Lung (tissue), 12 donors: ENCODE data around the gene PCBD2. TPM values are rescaled to one million over a fixed set of nuclear protein-coding genes. Genes with fewer than 3 reads are reported as not detected.

Experiments
- ATAC-seq: fragments of 200-7000 bp; cut with Tn5 transposase; one replicate; pipeline ENCODE4 v1.9.1; 2020; ENCODE audit warnings: moderate number of reproducible peaks; ENCODE audit not compliant: insufficient read depth, low FRiP score
- DNase-seq, 3 donors: peaks; one replicate each; pipeline ENCODE4 v3.0.0-alpha.2; 2013 to 2017
- H3K27ac ChIP-seq, 2 donors: one replicate each; pipeline ENCODE4 v1.5.1; 2013; ENCODE audit warnings: mild to moderate bottlenecking in 2 of 2, moderate library complexity in 2 of 2, control low read depth in 1 of 2, inconsistent platforms in 1 of 2, low read depth in 1 of 2, low read length in 1 of 2
- H3K27me3 ChIP-seq, 3 donors: one replicate each; pipeline ENCODE4 v1.5.1; 2013; ENCODE audit warnings: low read length in 2 of 3; ENCODE audit not compliant: control insufficient read depth in 3 of 3, insufficient read depth in 3 of 3
- H3K36me3 ChIP-seq, 4 donors: one replicate each; pipeline ENCODE4 v1.5.1; 2013; ENCODE audit warnings: low read length in 4 of 4, mild to moderate bottlenecking in 1 of 4, moderate library complexity in 1 of 4; ENCODE audit not compliant: control insufficient read depth in 4 of 4, insufficient read depth in 4 of 4
- H3K4me1 ChIP-seq, 5 donors: one replicate each; pipeline ENCODE4 v1.5.1; 2013; ENCODE audit warnings: low read length in 5 of 5, mild to moderate bottlenecking in 2 of 5, moderate library complexity in 1 of 5; ENCODE audit not compliant: control insufficient read depth in 5 of 5, insufficient read depth in 5 of 5
- H3K4me3 ChIP-seq: one replicate; pipeline ENCODE4 v1.5.1; 2013; ENCODE audit warnings: mild to moderate bottlenecking, control low read depth, moderate library complexity
- H3K9ac ChIP-seq, 2 donors: one replicate each; pipeline ENCODE4 v1.5.1; 2013; ENCODE audit warnings: low read length in 2 of 2, control low read depth in 1 of 2; ENCODE audit not compliant: insufficient read depth in 1 of 2
- H3K9me3 ChIP-seq, 4 donors: one replicate each; pipeline ENCODE4 v1.5.1; 2013; ENCODE audit warnings: low read length in 3 of 4, mild to moderate bottlenecking in 1 of 4, moderate library complexity in 1 of 4; ENCODE audit not compliant: control insufficient read depth in 4 of 4, insufficient read depth in 3 of 4
- WGBS, 2 donors: extraction: QIAGEN DNeasy Blood & Tissue Kit; methylation state at CpG; one replicate each; pipeline ENCODE4 v1.1.7; 2013; 5-methylcytosine and 5-hydroxymethylcytosine counted together
- polyA plus RNA-seq, 2 donors: library from polyadenylated mRNA; stranded (reverse); fragments of 200-250 nt; gene quantifications; one replicate each; pipeline ENCODE4 v1.2.1, GENCODE V29; 2013
- total RNA-seq, 2 donors: library from RNA; depleted of rRNA in 1 of 2; stranded (reverse); fragments of >200 nt in 1 of 2; gene quantifications; one replicate each; pipeline ENCODE4 v1.2.1, GENCODE V29; 2014 to 2021
- TF ChIP-seq, protein P1 (sequence below): IDR thresholded peaks from 2 replicates; pipeline ENCODE4 v1.5.1; 2012; ENCODE audit warnings: mild to moderate bottlenecking; ENCODE audit errors: control extremely low read depth, extremely low read depth
- donor health status: control.
- donor health status: control.
- donor health status: Bipolar disorder and iron deficiency.
- donor health status: healthy.
- donor health status: DM: yes; HTN: yes; CAD: no.

PCBD2 gene
- total and polyA plus RNA-seq, 4 donors, result 4.1 to 12.3 (median 7.5) TPM

DNA sequence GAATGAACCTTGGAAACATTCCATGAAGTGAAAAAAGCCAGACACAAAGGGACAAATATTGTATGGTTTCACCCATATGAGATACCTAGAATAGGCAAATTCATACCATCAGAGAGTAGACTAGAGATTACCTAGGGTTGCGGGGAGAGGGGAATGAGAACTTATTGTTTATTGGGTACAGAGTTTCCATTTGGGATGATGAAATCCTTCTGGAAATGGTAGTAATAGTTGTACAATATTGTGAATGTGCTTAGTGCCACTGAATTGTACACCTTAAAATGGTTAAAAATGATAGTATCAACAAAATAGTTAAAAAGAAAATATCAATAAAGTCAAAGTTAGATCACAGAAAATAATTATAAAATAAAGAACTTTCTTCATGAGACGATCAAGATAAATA lies 88.2 kb downstream of the PCBD2 start:
- no peak overlapping the region for H3K27ac ChIP-seq
- 94 to 100% methylated on average over 2 of the region's 2 CpGs for WGBS, 2 donors
- ATAC-seq, result no peak

DNA sequence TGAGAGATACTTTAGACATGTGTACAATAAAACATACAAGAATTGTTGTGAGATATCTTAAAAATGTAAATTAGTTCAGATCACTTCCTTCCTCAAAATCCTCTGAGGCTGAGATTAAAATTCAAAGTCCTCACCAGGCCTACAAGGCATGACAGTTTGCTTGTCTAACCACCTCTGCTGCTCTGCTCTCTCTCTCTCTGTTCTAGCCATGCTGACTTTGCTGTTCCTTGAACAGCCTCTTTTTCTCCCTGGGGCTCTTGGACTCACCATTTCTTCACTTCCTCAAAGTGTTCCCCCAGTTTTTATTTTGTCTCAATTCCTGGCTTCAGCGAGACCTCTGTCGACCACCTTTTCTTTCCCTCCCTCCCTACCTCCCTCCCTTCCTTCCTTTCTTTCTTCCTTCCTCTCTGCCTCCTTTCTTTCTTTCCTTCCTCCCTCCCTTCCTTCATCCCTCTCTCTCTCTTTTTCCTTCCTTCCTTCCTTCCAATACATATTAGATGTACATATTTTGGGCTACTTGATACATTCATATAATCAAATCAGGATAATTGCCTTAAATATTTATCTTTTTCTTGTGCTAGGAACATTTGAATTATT lies 89.7 kb downstream of the PCBD2 start:
- H3K27ac ChIP-seq, result no peak overlapping the region
- H3K4me3 ChIP-seq, result no peak overlapping the region
- TF ChIP-seq, protein P1, sequence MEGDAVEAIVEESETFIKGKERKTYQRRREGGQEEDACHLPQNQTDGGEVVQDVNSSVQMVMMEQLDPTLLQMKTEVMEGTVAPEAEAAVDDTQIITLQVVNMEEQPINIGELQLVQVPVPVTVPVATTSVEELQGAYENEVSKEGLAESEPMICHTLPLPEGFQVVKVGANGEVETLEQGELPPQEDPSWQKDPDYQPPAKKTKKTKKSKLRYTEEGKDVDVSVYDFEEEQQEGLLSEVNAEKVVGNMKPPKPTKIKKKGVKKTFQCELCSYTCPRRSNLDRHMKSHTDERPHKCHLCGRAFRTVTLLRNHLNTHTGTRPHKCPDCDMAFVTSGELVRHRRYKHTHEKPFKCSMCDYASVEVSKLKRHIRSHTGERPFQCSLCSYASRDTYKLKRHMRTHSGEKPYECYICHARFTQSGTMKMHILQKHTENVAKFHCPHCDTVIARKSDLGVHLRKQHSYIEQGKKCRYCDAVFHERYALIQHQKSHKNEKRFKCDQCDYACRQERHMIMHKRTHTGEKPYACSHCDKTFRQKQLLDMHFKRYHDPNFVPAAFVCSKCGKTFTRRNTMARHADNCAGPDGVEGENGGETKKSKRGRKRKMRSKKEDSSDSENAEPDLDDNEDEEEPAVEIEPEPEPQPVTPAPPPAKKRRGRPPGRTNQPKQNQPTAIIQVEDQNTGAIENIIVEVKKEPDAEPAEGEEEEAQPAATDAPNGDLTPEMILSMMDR, result no peak
- peaks cover 0 to 6% (median 3%) of the 10 kb centered on the region in 3 donors for H3K27me3 ChIP-seq
- DNase-seq, result no peak
- ATAC-seq, result no peak
- H3K36me3 ChIP-seq, result no peaks in the 10 kb centered on the region
- H3K4me1 ChIP-seq, result peaks cover 0 to 4% (median 0%) of the 10 kb centered on the region in 5 donors
- H3K9me3 ChIP-seq, result no peaks in the 10 kb centered on the region
- 27 to 50% methylated on average over 2 of the region's 2 CpGs for WGBS, 2 donors
- H3K9ac ChIP-seq, result no peak overlapping the region

More for the DNA sequence above, 88.2 kb downstream of the PCBD2 start:
- DNase-seq, result no peak
- H3K27me3 ChIP-seq, result peaks cover 0 to 6% (median 3%) of the 10 kb centered on the region in 3 donors
- no peak overlapping the region for H3K9ac ChIP-seq
- H3K36me3 ChIP-seq, result no peaks in the 10 kb centered on the region
- no peak overlapping the region for H3K4me3 ChIP-seq
- no peaks in the 10 kb centered on the region for H3K9me3 ChIP-seq
- TF ChIP-seq, protein P1, result no peak
- peaks cover 0 to 4% (median 0%) of the 10 kb centered on the region in 5 donors for H3K4me1 ChIP-seq

DNA sequence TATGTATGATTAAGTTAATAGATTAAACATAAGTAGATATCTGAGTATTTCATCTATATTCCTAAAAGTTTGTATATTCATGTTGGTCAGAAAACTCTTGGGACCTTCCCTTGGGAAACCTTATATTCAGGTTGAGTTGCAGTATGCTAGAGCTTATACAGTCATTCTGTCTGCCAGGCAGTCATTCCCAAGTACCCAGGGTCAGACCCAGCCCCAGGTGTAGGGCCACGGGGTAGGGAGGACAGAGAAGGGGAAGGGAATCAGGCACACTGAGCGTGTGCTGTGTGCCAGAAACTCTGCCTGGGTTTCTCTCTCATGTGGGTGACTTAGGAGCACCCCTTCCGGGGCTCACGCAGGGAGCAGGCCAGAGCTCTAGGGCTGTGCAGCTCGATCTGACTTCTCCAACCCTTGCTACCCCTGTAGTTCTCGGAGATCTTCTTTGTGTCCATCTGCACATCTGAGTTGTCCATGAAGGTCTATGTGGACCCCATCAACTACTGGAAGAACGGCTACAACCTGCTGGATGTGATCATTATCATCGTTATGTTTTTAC lies 91.0 kb downstream of the PCBD2 start:
- DNase-seq (no peak), ATAC-seq (no peak)
- Histone ChIP-seq H3K27me3 (peaks cover 0 to 6% (median 3%) of the 10 kb centered on the region in 3 donors), H3K9me3 (no peaks in the 10 kb centered on the region), H3K4me1 (peaks cover 0 to 4% (median 0%) of the 10 kb centered on the region in 5 donors), H3K4me3 (no peak overlapping the region), H3K36me3 (no peaks in the 10 kb centered on the region), H3K9ac (no peak overlapping the region), H3K27ac (no peak overlapping the region)
- 87 to 90% methylated on average over 8 of the region's 8 CpGs for WGBS, 2 donors
- TF ChIP-seq, protein P1, result no peak
